ENCODE measurements around the gene SNRNP35.
"Not testable (repeated sequence)": the region's sequence is repeated elsewhere in the genome, so short reads cannot be mapped to it uniquely, and the experiment has no call there.

DNA sequence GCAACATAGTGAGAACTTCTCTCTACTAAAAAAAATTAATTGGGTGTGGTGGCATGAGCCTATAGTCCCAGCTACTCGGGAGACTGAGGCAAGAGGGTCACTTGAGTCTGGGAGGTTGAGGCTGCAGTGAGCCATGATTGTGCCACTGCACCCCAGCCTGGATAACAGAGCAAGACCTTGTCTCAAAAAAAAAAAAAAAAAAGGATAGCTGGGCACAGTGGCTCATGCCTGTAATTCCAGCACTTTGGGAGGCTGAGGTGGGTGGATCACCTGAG lies 5.7 kb upstream of the SNRNP35 start:
- TF ChIP-seq CTCF, POLR2A (IDR thresholded peaks at IDR 0.05): not testable (repeated sequence)
